Measurements from ENCODE around the gene GPX2.

DNA sequence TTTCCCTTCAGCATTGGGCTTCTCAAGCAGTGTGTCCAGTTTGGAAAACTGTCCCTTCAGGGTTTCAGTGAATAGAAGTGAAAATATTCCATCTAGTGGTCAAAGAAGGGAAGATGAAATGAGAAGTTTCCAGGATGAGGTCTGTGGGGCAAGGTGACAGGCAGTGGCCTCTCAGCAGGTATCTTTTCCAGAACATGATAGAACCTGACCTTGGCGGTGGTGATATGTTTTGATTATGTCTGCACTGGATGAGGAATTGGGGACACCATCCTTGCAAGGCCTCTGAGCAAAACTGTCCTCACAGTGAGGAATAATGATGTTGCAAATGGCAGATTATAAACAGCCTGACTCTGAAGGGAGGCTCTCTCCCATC lies 4.7 kb downstream of the GPX2 start:
- TF ChIP-seq, protein P1, sequence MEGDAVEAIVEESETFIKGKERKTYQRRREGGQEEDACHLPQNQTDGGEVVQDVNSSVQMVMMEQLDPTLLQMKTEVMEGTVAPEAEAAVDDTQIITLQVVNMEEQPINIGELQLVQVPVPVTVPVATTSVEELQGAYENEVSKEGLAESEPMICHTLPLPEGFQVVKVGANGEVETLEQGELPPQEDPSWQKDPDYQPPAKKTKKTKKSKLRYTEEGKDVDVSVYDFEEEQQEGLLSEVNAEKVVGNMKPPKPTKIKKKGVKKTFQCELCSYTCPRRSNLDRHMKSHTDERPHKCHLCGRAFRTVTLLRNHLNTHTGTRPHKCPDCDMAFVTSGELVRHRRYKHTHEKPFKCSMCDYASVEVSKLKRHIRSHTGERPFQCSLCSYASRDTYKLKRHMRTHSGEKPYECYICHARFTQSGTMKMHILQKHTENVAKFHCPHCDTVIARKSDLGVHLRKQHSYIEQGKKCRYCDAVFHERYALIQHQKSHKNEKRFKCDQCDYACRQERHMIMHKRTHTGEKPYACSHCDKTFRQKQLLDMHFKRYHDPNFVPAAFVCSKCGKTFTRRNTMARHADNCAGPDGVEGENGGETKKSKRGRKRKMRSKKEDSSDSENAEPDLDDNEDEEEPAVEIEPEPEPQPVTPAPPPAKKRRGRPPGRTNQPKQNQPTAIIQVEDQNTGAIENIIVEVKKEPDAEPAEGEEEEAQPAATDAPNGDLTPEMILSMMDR (IDR thresholded peaks at IDR 0.05; ENCODE audit: insufficient read depth, low read length) = no peak
- TF ChIP-seq POLR2AphosphoS5 (IDR thresholded peaks at IDR 0.05; ENCODE audit: low read depth) (no peak), SPI1 (IDR thresholded peaks at IDR 0.05; ENCODE audit: borderline replicate concordance, low read depth) (no peak)
- TF ChIP-seq, protein P2, sequence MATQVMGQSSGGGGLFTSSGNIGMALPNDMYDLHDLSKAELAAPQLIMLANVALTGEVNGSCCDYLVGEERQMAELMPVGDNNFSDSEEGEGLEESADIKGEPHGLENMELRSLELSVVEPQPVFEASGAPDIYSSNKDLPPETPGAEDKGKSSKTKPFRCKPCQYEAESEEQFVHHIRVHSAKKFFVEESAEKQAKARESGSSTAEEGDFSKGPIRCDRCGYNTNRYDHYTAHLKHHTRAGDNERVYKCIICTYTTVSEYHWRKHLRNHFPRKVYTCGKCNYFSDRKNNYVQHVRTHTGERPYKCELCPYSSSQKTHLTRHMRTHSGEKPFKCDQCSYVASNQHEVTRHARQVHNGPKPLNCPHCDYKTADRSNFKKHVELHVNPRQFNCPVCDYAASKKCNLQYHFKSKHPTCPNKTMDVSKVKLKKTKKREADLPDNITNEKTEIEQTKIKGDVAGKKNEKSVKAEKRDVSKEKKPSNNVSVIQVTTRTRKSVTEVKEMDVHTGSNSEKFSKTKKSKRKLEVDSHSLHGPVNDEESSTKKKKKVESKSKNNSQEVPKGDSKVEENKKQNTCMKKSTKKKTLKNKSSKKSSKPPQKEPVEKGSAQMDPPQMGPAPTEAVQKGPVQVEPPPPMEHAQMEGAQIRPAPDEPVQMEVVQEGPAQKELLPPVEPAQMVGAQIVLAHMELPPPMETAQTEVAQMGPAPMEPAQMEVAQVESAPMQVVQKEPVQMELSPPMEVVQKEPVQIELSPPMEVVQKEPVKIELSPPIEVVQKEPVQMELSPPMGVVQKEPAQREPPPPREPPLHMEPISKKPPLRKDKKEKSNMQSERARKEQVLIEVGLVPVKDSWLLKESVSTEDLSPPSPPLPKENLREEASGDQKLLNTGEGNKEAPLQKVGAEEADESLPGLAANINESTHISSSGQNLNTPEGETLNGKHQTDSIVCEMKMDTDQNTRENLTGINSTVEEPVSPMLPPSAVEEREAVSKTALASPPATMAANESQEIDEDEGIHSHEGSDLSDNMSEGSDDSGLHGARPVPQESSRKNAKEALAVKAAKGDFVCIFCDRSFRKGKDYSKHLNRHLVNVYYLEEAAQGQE (IDR thresholded peaks at IDR 0.05; ENCODE audit: insufficient replicate concordance, low read depth) = no peak

All from HL-60 (cell line).